GM13977 (cell line): Measurements from ENCODE around the gene CCDC78.

Source experiments
- DNase-seq: peaks from one replicate; pipeline ENCODE4 v3.0.0; 2012; ENCODE audit warnings: low spot score
- in situ Hi-C: fragments of 300-500 bp; cut with MboI; formaldehyde crosslinking; loops from one replicate; pipeline ENCODE4 v1.12.0; 2022; ENCODE audit warnings: low sequenced_read_pairs, low pct_unique_long_range_greater_than_20kb, mixed read lengths, inconsistent platforms; ENCODE audit not compliant: unreplicated experiment
- TF ChIP-seq, protein P1 (sequence below): IDR thresholded peaks from 2 replicates; pipeline ENCODE4 v1.5.1; 2012; ENCODE audit warnings: mild to moderate bottlenecking, control low read depth; ENCODE audit not compliant: insufficient read depth; ENCODE audit errors: extremely low read depth, missing control alignments

The CCDC78 gene

DNA sequence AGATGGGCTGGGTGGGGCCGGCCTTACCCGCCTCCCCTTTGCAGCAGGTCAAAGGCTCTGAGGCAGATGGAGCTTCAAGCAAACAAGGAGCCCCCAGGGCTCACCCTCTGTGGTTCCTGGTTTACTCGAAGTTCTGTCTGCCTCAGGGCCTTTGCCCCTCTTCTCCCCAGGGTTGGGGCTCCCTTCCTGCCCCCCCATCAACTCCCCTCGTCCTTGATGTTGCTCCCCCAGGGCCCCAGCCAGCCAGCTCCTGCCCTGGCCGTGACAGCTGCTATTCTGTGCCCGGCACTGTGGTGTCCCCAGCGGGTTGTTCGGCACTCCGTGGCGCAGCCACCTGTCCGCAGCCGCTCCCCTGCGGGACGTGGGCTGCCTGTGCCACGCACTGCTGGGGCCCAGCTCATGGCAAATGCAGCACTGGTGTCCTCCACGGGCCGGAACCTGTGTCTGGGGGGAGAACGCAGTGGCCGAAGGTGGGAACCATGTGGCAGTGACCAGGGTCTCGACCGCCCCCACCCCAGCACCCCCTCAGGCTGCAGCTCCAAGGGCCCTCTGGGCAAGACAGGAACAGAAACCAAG is 15.7 kb downstream of the CCDC78 start:
- in situ Hi-C loops: loop anchor here (5.0 kb wide), 1 partner anchor 77 kb away; the partner anchor contains the start of genes CHTF18 and RPUSD1
- TF ChIP-seq, protein P1, sequence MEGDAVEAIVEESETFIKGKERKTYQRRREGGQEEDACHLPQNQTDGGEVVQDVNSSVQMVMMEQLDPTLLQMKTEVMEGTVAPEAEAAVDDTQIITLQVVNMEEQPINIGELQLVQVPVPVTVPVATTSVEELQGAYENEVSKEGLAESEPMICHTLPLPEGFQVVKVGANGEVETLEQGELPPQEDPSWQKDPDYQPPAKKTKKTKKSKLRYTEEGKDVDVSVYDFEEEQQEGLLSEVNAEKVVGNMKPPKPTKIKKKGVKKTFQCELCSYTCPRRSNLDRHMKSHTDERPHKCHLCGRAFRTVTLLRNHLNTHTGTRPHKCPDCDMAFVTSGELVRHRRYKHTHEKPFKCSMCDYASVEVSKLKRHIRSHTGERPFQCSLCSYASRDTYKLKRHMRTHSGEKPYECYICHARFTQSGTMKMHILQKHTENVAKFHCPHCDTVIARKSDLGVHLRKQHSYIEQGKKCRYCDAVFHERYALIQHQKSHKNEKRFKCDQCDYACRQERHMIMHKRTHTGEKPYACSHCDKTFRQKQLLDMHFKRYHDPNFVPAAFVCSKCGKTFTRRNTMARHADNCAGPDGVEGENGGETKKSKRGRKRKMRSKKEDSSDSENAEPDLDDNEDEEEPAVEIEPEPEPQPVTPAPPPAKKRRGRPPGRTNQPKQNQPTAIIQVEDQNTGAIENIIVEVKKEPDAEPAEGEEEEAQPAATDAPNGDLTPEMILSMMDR: no peak
- DNase-seq: no peak

- in situ Hi-C loops: loop anchor here (5.0 kb wide), 1 partner anchor 77 kb away; the partner anchor contains the start of genes CHTF18 and RPUSD1
- TF ChIP-seq, protein P1: no peak
- DNase-seq: no peak
Observed at GRCh38 chr16:709566-710499, 16.4 kb downstream of the CCDC78 start.

DNA sequence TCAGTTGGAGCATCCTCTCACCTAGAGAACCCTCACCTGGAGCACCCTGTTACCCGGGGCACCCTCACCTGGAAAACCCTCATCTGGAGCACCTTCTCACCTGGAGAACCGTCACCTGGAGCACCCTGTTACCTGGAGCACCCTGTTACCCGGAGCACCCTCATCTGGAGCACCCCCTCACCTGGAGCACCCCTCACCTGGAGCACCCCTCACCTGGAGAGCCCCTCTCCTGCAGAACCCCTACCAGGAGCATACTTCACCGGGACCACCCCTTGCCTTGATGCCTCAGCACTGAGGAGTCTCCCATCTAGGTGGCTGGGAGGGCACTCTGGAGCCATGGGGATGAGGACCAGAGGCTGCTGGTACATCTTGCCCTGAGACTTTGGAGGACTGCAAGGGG is 17.3 kb downstream of the CCDC78 start:
- TF ChIP-seq, protein P1: no peak
- in situ Hi-C loops: no loop called here
- no peak for DNase-seq

DNA sequence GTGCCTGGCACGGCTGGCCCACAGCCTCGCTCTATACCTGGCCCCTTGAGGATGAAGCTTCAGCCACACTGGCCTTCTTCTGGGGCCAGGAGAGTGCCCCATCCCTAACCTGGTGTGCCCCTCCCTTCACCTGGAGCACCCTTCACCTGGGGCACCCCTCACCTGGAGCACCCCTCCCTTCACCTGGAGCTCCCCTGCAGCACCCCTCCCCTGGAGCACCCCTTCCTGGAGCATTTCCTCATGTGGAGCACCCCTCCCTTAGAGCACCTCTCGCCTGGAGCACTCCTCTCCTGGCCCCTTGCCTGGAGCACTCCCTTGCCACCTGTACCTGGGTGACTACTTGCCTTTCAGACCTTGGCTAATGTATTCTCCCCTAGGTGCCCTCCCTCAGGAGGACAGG is 18.2 kb downstream of the CCDC78 start:
- no peak for DNase-seq
- in situ Hi-C loops: no loop called here
- TF ChIP-seq, protein P1: no peak

DNA sequence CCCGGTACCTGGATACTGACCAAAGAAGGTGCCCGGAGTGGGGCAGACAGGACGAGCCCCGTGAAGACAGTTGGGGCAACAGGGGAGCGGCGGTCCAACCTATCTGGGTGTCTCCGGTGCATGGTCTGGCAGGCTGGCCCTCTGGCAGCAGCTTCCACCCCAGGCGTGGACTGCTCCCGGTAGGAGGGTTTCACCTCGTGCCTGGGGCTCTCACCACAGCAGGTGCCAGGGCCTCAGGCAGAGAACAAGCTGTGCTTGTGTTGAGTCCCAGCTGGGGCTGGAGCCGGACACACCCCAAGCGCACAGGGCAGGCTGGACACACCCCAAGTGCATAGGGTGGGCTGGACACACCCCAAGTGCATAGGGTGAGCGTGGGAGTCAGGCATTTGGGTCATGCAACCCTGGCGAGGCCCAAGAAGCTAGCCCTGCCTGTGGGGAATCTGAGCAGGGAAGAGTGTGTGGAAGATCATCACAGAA is 19.1 kb downstream of the CCDC78 start:
- TF ChIP-seq, protein P1: no peak
- in situ Hi-C loops: no loop called here
- DNase-seq: no peak

- DNase-seq: no peak
- in situ Hi-C loops: no loop called here
- TF ChIP-seq, protein P1: no peak
Observed at GRCh38 chr16:706189-707061, 19.8 kb downstream of the CCDC78 start.
